Esophagus muscularis mucosa (tissue), 3 donors: ENCODE data around the gene SLIT1.

Experiments used
- POLR2A ChIP-seq: fragments of 450-650 bp; IDR thresholded peaks from one replicate; pipeline ENCODE4 v1.6.1; 2017; ENCODE audit warnings: antibody characterized with exemption, moderate library complexity, mild to moderate bottlenecking, low read depth
- POLR2AphosphoS5 ChIP-seq, 2 donors: sonication (generic); formaldehyde crosslinking; IDR thresholded peaks; one replicate each; pipeline ENCODE4 v1.6.1; 2017; ENCODE audit warnings: antibody characterized with exemption in 2 of 2
- TF ChIP-seq, protein P1 (sequence below), 3 experiments: fragments of 200-600 bp in 2 of 3; fragments of 450-650 bp in 1 of 3; sonication (generic) in 2 of 3; IDR thresholded peaks; one replicate each; pipeline ENCODE4 v1.5.1; 2017 to 2019; ENCODE audit warnings: antibody characterized with exemption in 3 of 3, mild to moderate bottlenecking in 2 of 3, moderate library complexity in 1 of 3

DNA sequence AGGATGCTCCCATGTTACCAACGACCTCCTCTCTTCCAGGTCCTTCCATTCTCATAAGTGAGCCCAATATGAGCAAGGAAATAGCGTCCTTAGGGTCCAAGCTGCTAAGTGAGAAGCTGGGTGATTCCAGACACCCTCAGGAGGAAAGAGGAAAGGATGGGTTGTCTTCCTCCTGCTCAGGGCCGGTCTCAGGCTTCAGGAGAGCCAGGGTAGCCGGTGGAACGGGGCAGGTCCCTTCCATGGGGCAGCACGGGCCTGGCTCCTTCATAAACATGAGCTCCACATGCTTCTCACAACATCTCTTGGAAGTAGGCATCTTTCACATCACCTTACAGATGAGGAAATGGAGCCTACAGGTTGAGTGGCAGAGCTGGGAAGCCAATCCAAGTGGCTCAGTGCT lies 12.7 kb downstream of the SLIT1 start:
- TF ChIP-seq POLR2A (no peak), POLR2AphosphoS5 (IDR thresholded peaks at IDR 0.05) (no peak)
- TF ChIP-seq, protein P1, sequence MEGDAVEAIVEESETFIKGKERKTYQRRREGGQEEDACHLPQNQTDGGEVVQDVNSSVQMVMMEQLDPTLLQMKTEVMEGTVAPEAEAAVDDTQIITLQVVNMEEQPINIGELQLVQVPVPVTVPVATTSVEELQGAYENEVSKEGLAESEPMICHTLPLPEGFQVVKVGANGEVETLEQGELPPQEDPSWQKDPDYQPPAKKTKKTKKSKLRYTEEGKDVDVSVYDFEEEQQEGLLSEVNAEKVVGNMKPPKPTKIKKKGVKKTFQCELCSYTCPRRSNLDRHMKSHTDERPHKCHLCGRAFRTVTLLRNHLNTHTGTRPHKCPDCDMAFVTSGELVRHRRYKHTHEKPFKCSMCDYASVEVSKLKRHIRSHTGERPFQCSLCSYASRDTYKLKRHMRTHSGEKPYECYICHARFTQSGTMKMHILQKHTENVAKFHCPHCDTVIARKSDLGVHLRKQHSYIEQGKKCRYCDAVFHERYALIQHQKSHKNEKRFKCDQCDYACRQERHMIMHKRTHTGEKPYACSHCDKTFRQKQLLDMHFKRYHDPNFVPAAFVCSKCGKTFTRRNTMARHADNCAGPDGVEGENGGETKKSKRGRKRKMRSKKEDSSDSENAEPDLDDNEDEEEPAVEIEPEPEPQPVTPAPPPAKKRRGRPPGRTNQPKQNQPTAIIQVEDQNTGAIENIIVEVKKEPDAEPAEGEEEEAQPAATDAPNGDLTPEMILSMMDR (IDR thresholded peaks at IDR 0.05): no peak
